Osteocyte (in vitro differentiated cells): Measurements from ENCODE around the gene IGF1R. TPM values are rescaled to one million over a fixed set of nuclear protein-coding genes. Genes with fewer than 3 reads are reported as not detected.
A peak's percentile ranks its signal among the peaks of the same experiment; 100 is the strongest.

ENCODE experiments used
- DNase-seq: peaks from one replicate; pipeline ENCODE4 v3.0.0; 2021; ENCODE audit warnings: mixed read lengths; ENCODE audit not compliant: unreplicated experiment; ENCODE audit errors: extremely low spot score
- H3K27ac Mint-ChIP-seq: one replicate; pipeline ENCODE4 v1.8.0; 2021; ENCODE audit warnings: mild to moderate bottlenecking, mixed read lengths; ENCODE audit not compliant: unreplicated experiment
- H3K27me3 Mint-ChIP-seq: one replicate; pipeline ENCODE4 v1.8.0; 2021; ENCODE audit warnings: mixed read lengths; ENCODE audit not compliant: unreplicated experiment
- H3K36me3 Mint-ChIP-seq: one replicate; pipeline ENCODE4 v1.8.0; 2021; ENCODE audit warnings: mixed read lengths; ENCODE audit not compliant: unreplicated experiment
- H3K4me1 Mint-ChIP-seq: one replicate; pipeline ENCODE4 v1.8.0; 2021; ENCODE audit warnings: mixed read lengths; ENCODE audit not compliant: unreplicated experiment
- H3K4me3 Mint-ChIP-seq: one replicate; pipeline ENCODE4 v1.8.0; 2021; ENCODE audit warnings: mild to moderate bottlenecking, moderate library complexity, mixed read lengths; ENCODE audit not compliant: unreplicated experiment
- H3K9me3 Mint-ChIP-seq: one replicate; pipeline ENCODE4 v1.8.0; 2021; ENCODE audit warnings: mixed read lengths; ENCODE audit not compliant: unreplicated experiment
- CTCF ChIP-seq: fragments of 200-600 bp; sonication (generic); IDR thresholded peaks from 2 replicates; pipeline ENCODE4 v1.5.0; 2021; ENCODE audit warnings: antibody characterized with exemption, mild to moderate bottlenecking, moderate library complexity
- total RNA-seq: library from RNA; stranded (reverse); gene quantifications from 2 replicates; pipeline ENCODE4 v1.2.1, GENCODE V29; 2021

The IGF1R gene
- total RNA-seq, 1 donor from 2014 or later = 174 TPM

GRCh38 chr15:98806275-98806895 is 158.0 kb downstream of the IGF1R start:
- no peaks in the 10 kb centered on the region for H3K27me3 Mint-ChIP-seq
- no peak overlapping the region for H3K27ac Mint-ChIP-seq
- H3K4me3 Mint-ChIP-seq = no peak overlapping the region
- no peak for TF ChIP-seq CTCF
- H3K9me3 Mint-ChIP-seq = no peaks in the 10 kb centered on the region
- H3K36me3 Mint-ChIP-seq = peaks cover 2% of the 10 kb centered on the region
- no peak for DNase-seq
- H3K4me1 Mint-ChIP-seq = peaks cover 44% of the 10 kb centered on the region

- Mint-ChIP-seq H3K9me3 (no peaks in the 10 kb centered on the region), H3K36me3 (peaks cover 4% of the 10 kb centered on the region), H3K27me3 (no peaks in the 10 kb centered on the region), H3K4me1 (peaks cover 37% of the 10 kb centered on the region), H3K4me3 (no peak overlapping the region), H3K27ac (peak overlapping the region; percentile 20)
- DNase-seq = no peak
- no peak for TF ChIP-seq CTCF
Measured at GRCh38 chr15:98807262-98807661, 158.9 kb downstream of the IGF1R start.

- no peak for DNase-seq
- no peak for TF ChIP-seq CTCF
- no peaks in the 10 kb centered on the region for H3K27me3 Mint-ChIP-seq
- H3K4me3 Mint-ChIP-seq = no peak overlapping the region
- H3K9me3 Mint-ChIP-seq = no peaks in the 10 kb centered on the region
- peaks cover 2% of the 10 kb centered on the region for H3K36me3 Mint-ChIP-seq
- H3K27ac Mint-ChIP-seq = no peak overlapping the region
- H3K4me1 Mint-ChIP-seq = peaks cover 23% of the 10 kb centered on the region
Measured at GRCh38 chr15:98809273-98809672, 160.9 kb downstream of the IGF1R start.

GRCh38 chr15:98812716-98813446 is 164.5 kb downstream of the IGF1R start:
- no peaks in the 10 kb centered on the region for H3K27me3 Mint-ChIP-seq
- H3K27ac Mint-ChIP-seq = no peak overlapping the region
- no peak for TF ChIP-seq CTCF
- no peak overlapping the region for H3K4me3 Mint-ChIP-seq
- H3K36me3 Mint-ChIP-seq = peaks cover 1% of the 10 kb centered on the region
- no peak for DNase-seq
- H3K4me1 Mint-ChIP-seq = peaks cover 22% of the 10 kb centered on the region
- H3K9me3 Mint-ChIP-seq = no peaks in the 10 kb centered on the region

GRCh38 chr15:98813951-98814350 is 165.6 kb downstream of the IGF1R start:
- H3K27ac Mint-ChIP-seq = no peak overlapping the region
- DNase-seq = no peak
- H3K4me1 Mint-ChIP-seq = peaks cover 26% of the 10 kb centered on the region
- H3K4me3 Mint-ChIP-seq = no peak overlapping the region
- H3K27me3 Mint-ChIP-seq = no peaks in the 10 kb centered on the region
- peaks cover 1% of the 10 kb centered on the region for H3K36me3 Mint-ChIP-seq
- TF ChIP-seq CTCF = no peak
- H3K9me3 Mint-ChIP-seq = no peaks in the 10 kb centered on the region
